Neural cell (in vitro differentiated cells): ENCODE data around the gene PTPRK. TPM values are rescaled to one million over a fixed set of nuclear protein-coding genes. Genes with fewer than 3 reads are reported as not detected.

Experiments used
- H2AFZ ChIP-seq: fragments of 200-600, 300-800 bp; sonication (generic), shearing (Covaris generic); 2 replicates; pipeline ENCODE4 v1.6.0; 2014; ENCODE audit warnings: low read depth, mild to moderate bottlenecking, antibody characterized with exemption, low read length, moderate library complexity
- H3F3A ChIP-seq: fragments of 200-600 bp; shearing (Covaris generic); 2 replicates; pipeline ENCODE4 v1.6.1; 2016; ENCODE audit warnings: mild to moderate bottlenecking, moderate library complexity, mixed read lengths, antibody characterized with exemption, low read length; ENCODE audit not compliant: insufficient read depth, poor library complexity, severe bottlenecking
- H3K27ac ChIP-seq: fragments of 200-600, 300-800 bp; sonication (generic), shearing (Covaris generic); 2 replicates; pipeline ENCODE4 v1.5.1; 2014; ENCODE audit warnings: mild to moderate bottlenecking, low read length, moderate library complexity
- H3K27me3 ChIP-seq: fragments of 300-800, 200-600 bp; sonication (generic), shearing (Covaris generic); 2 replicates; pipeline ENCODE4 v1.6.0; 2014; ENCODE audit warnings: mild to moderate bottlenecking, low read depth, low read length, moderate library complexity; ENCODE audit not compliant: insufficient read depth
- H3K36me3 ChIP-seq: fragments of 300-800, 200-600 bp; sonication (generic), shearing (Covaris generic); 2 replicates; pipeline ENCODE4 v1.5.1; 2014; ENCODE audit warnings: mild to moderate bottlenecking, antibody characterized with exemption, low read length, moderate library complexity; ENCODE audit not compliant: insufficient read depth
- H3K4me2 ChIP-seq: fragments of 300-800, 200-600 bp; sonication (generic), shearing (Covaris generic); 2 replicates; pipeline ENCODE4 v1.6.0; 2014; ENCODE audit warnings: mild to moderate bottlenecking, low read length
- H3K4me3 ChIP-seq: fragments of 300-800, 200-600 bp; sonication (generic), shearing (Covaris generic); 2 replicates; pipeline ENCODE4 v1.5.1; 2014; ENCODE audit warnings: mild to moderate bottlenecking, low read length, moderate library complexity
- H3K79me2 ChIP-seq: fragments of 200-600 bp; shearing (Covaris generic); replicated peaks from 2 replicates; pipeline ENCODE4 v1.6.0; 2014; ENCODE audit warnings: mild to moderate bottlenecking, low read length, moderate library complexity; ENCODE audit not compliant: insufficient read depth
- H3K9ac ChIP-seq: fragments of 300-800, 200-600 bp; sonication (generic), shearing (Covaris generic); 2 replicates; pipeline ENCODE4 v1.6.1; 2016; ENCODE audit warnings: mild to moderate bottlenecking, low read length, mixed read lengths
- H3K9me2 ChIP-seq: fragments of 200-600 bp; shearing (Covaris generic); 2 replicates; pipeline ENCODE4 v1.6.1; 2016; ENCODE audit warnings: mild to moderate bottlenecking, low read length, mixed read lengths; ENCODE audit not compliant: insufficient read depth
- H3K9me3 ChIP-seq: fragments of 200-600, 300-800 bp; sonication (generic), shearing (Covaris generic); 2 replicates; pipeline ENCODE4 v1.6.1; 2016; ENCODE audit warnings: mild to moderate bottlenecking, mixed run types, low read length, moderate library complexity, mixed read lengths
- H4K20me1 ChIP-seq: fragments of 200-600 bp; shearing (Covaris generic); 2 replicates; pipeline ENCODE4 v1.6.1; 2016; ENCODE audit warnings: mild to moderate bottlenecking, mixed run types; ENCODE audit not compliant: insufficient read depth
- EP300 ChIP-seq: fragments of 450-650 bp; conservative IDR thresholded peaks from 2 replicates; pipeline ENCODE4 v1.6.1; 2014; ENCODE audit warnings: antibody characterized with exemption, mild to moderate bottlenecking, moderate library complexity; ENCODE audit not compliant: poor library complexity, severe bottlenecking
- EZH2 ChIP-seq: fragments of 200-600, 300-800 bp; shearing (Covaris generic), sonication (generic); IDR thresholded peaks from 2 replicates; pipeline ENCODE4 v1.6.1; 2014; ENCODE audit warnings: antibody characterized with exemption, low read length, borderline replicate concordance, mild to moderate bottlenecking; ENCODE audit not compliant: insufficient read depth, poor library complexity, severe bottlenecking
- MXI1 ChIP-seq: fragments of 450-650 bp; conservative IDR thresholded peaks from 2 replicates; pipeline ENCODE4 v1.6.1; 2014; ENCODE audit warnings: antibody characterized with exemption, mild to moderate bottlenecking; ENCODE audit not compliant: poor library complexity, severe bottlenecking
- POLR2AphosphoS5 ChIP-seq: IDR thresholded peaks from 2 replicates; pipeline ENCODE4 v1.6.1; 2012
- RAD21 ChIP-seq: fragments of 450-650 bp; conservative IDR thresholded peaks from 2 replicates; pipeline ENCODE4 v1.6.1; 2014; ENCODE audit warnings: antibody characterized with exemption, mild to moderate bottlenecking, moderate library complexity
- SMC3 ChIP-seq: fragments of 450-650 bp; conservative IDR thresholded peaks from 2 replicates; pipeline ENCODE4 v1.6.1; 2014; ENCODE audit warnings: antibody characterized with exemption, mild to moderate bottlenecking, moderate library complexity; ENCODE audit not compliant: poor library complexity
- TAF1 ChIP-seq: IDR thresholded peaks from 2 replicates; pipeline ENCODE4 v1.6.1; 2012; ENCODE audit warnings: low read depth
- polyA plus RNA-seq: library from polyadenylated mRNA; depleted of rRNA; stranded (reverse); fragments of >200 nt; gene quantifications from 2 replicates; pipeline ENCODE4 v1.2.3, GENCODE V29; 2014
- TF ChIP-seq, protein P1 (sequence below): IDR thresholded peaks from 2 replicates; pipeline ENCODE4 v1.6.1; 2012; ENCODE audit warnings: borderline replicate concordance
- TF ChIP-seq, protein P2 (sequence below): fragments of 450-650 bp; IDR thresholded peaks from 2 replicates; pipeline ENCODE4 v1.5.1; 2014; ENCODE audit warnings: antibody characterized with exemption, mild to moderate bottlenecking, moderate library complexity; ENCODE audit not compliant: poor library complexity, severe bottlenecking

The PTPRK gene
- polyA plus RNA-seq, 1 donor from 2014 or later = 10.4 TPM

DNA sequence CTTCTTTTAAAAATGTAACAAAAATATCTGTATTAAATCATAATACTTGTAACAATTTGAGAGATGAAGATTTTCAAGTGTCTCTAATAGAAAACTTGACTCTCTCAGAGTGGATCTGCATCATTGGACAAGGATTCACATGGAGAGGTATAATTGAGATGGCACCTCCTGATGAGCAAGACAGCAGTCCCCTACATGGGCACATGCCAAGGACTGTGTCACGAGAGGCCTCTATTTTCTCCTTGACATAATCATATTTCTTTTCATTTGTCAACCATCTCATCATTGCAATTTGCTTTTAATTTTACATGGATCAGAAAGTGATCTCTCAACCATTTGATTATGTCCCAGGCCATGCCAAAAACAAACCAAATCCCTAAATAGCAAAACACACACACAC lies 412.7 kb downstream of the PTPRK start:
- no peak for TF ChIP-seq RAD21
- TF ChIP-seq, protein P1, sequence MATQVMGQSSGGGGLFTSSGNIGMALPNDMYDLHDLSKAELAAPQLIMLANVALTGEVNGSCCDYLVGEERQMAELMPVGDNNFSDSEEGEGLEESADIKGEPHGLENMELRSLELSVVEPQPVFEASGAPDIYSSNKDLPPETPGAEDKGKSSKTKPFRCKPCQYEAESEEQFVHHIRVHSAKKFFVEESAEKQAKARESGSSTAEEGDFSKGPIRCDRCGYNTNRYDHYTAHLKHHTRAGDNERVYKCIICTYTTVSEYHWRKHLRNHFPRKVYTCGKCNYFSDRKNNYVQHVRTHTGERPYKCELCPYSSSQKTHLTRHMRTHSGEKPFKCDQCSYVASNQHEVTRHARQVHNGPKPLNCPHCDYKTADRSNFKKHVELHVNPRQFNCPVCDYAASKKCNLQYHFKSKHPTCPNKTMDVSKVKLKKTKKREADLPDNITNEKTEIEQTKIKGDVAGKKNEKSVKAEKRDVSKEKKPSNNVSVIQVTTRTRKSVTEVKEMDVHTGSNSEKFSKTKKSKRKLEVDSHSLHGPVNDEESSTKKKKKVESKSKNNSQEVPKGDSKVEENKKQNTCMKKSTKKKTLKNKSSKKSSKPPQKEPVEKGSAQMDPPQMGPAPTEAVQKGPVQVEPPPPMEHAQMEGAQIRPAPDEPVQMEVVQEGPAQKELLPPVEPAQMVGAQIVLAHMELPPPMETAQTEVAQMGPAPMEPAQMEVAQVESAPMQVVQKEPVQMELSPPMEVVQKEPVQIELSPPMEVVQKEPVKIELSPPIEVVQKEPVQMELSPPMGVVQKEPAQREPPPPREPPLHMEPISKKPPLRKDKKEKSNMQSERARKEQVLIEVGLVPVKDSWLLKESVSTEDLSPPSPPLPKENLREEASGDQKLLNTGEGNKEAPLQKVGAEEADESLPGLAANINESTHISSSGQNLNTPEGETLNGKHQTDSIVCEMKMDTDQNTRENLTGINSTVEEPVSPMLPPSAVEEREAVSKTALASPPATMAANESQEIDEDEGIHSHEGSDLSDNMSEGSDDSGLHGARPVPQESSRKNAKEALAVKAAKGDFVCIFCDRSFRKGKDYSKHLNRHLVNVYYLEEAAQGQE = no peak
- no peak for TF ChIP-seq SMC3
- TF ChIP-seq MXI1 = no peak
- TF ChIP-seq EZH2 = no peak
- TF ChIP-seq, protein P2, sequence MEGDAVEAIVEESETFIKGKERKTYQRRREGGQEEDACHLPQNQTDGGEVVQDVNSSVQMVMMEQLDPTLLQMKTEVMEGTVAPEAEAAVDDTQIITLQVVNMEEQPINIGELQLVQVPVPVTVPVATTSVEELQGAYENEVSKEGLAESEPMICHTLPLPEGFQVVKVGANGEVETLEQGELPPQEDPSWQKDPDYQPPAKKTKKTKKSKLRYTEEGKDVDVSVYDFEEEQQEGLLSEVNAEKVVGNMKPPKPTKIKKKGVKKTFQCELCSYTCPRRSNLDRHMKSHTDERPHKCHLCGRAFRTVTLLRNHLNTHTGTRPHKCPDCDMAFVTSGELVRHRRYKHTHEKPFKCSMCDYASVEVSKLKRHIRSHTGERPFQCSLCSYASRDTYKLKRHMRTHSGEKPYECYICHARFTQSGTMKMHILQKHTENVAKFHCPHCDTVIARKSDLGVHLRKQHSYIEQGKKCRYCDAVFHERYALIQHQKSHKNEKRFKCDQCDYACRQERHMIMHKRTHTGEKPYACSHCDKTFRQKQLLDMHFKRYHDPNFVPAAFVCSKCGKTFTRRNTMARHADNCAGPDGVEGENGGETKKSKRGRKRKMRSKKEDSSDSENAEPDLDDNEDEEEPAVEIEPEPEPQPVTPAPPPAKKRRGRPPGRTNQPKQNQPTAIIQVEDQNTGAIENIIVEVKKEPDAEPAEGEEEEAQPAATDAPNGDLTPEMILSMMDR = no peak
- no peak for TF ChIP-seq EP300
- TF ChIP-seq POLR2AphosphoS5 = no peak
- TF ChIP-seq TAF1 = no peak
- Histone ChIP-seq H3F3A (no peaks in the 10 kb centered on the region), H3K79me2 (no peaks in the 10 kb centered on the region), H3K9me3 (no peaks in the 10 kb centered on the region), H3K36me3 (no peaks in the 10 kb centered on the region), H3K27me3 (no peaks in the 10 kb centered on the region), H3K27ac (no peak overlapping the region), H3K4me3 (no peak overlapping the region), H4K20me1 (no peaks in the 10 kb centered on the region), H2AFZ (no peak overlapping the region), H3K9ac (no peak overlapping the region), H3K9me2 (no peaks in the 10 kb centered on the region), H3K4me2 (no peak overlapping the region)

DNA sequence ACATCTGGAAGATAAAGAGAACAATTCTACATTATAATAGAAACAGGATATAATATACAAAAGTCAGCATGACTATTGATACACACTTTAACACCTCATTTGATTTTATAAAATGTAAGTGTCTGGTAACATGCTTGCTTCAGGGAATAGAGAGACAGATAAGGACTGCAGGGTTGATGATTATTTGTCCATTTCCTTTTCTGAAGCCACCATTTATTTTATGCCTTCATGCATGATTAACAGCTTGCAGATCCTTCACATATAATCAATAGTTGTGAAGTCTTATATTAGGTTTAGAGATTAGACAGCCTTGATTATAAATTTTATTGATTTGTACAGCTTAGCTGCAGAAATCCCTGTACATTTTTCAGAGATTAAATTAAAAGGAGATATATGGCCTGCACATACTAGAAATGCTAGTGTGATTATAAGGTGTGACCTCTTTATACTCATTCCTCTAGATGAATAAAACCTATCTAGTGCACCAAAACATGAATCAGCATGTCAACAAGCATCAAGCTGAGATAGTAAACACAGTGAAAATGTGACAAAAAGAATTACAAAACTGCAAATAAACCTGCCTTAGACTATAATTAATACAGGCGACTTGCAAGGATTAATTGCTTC lies 420.7 kb downstream of the PTPRK start:
- Histone ChIP-seq H3F3A (no peaks in the 10 kb centered on the region), H3K9me2 (no peaks in the 10 kb centered on the region), H3K79me2 (no peaks in the 10 kb centered on the region), H3K4me2 (no peak overlapping the region), H3K9ac (no peak overlapping the region), H3K4me3 (no peak overlapping the region), H3K27ac (no peak overlapping the region), H3K36me3 (no peaks in the 10 kb centered on the region), H4K20me1 (no peaks in the 10 kb centered on the region), H3K27me3 (no peaks in the 10 kb centered on the region), H3K9me3 (no peaks in the 10 kb centered on the region), H2AFZ (no peak overlapping the region)
- no peak for TF ChIP-seq TAF1
- no peak for TF ChIP-seq RAD21
- TF ChIP-seq EP300 = no peak
- TF ChIP-seq SMC3 = no peak
- TF ChIP-seq EZH2 = no peak
- TF ChIP-seq, protein P2 = no peak
- TF ChIP-seq POLR2AphosphoS5 = no peak
- TF ChIP-seq, protein P1 = no peak
- TF ChIP-seq MXI1 = no peak
